ENCODE measurements around the gene RP9.

DNA sequence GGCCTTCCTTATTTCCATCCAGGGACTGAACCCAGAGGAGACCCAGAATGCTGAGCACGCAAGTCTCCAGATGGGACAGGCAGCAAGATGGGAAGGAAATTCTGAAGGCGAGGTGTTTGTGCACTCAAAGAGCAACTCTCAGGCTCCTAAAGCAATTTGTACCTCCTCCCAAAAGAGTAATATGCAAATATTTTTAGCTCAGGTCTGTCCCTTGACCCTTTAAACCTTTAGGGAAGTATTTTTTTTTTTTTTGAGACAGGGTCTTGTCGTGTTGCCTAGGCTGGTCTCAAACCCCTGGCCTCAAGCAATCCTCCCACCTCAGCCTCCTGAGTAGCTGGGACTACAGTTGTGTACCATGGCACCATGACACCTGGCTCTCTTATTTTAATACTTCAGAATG, 8.4 kb downstream of the RP9 start:
- TF ChIP-seq CTCF (IDR thresholded peaks at IDR 0.05) (no peak), EZH2 (IDR thresholded peaks at IDR 0.05) (no peak), EZH2phosphoT487 (IDR thresholded peaks at IDR 0.05) (no peak)
